Activated T-cell treated with anti-CD3 and anti-CD28 coated beads, Interleukin-2, amount 50 U/mL, for 24 hours (primary cell): ENCODE data around the gene ARHGEF10L.
"Not testable (repeated sequence)": the region's sequence is repeated elsewhere in the genome, so short reads cannot be mapped to it uniquely, and the experiment has no call there.

Experiments
- DNase-seq: peaks from one replicate; pipeline ENCODE4 v3.0.0-alpha.2; 2020
- H3K27ac Mint-ChIP-seq: 2 replicates; pipeline ENCODE4 v1.8.0; 2020; ENCODE audit warnings: mild to moderate bottlenecking, mixed read lengths
- H3K27me3 Mint-ChIP-seq: 2 replicates; pipeline ENCODE4 v1.8.0; 2020; ENCODE audit warnings: mixed read lengths
- H3K36me3 Mint-ChIP-seq: 2 replicates; pipeline ENCODE4 v1.8.0; 2020; ENCODE audit warnings: low read depth, mixed read lengths
- H3K4me1 Mint-ChIP-seq: 2 replicates; pipeline ENCODE4 v1.8.0; 2020; ENCODE audit warnings: low read depth, mixed read lengths
- H3K4me3 Mint-ChIP-seq: 2 replicates; pipeline ENCODE4 v1.8.0; 2020; ENCODE audit warnings: mild to moderate bottlenecking, moderate library complexity, mixed read lengths
- H3K9me3 Mint-ChIP-seq: 2 replicates; pipeline ENCODE4 v1.8.0; 2020; ENCODE audit warnings: mixed read lengths

Gene ARHGEF10L, protein sequence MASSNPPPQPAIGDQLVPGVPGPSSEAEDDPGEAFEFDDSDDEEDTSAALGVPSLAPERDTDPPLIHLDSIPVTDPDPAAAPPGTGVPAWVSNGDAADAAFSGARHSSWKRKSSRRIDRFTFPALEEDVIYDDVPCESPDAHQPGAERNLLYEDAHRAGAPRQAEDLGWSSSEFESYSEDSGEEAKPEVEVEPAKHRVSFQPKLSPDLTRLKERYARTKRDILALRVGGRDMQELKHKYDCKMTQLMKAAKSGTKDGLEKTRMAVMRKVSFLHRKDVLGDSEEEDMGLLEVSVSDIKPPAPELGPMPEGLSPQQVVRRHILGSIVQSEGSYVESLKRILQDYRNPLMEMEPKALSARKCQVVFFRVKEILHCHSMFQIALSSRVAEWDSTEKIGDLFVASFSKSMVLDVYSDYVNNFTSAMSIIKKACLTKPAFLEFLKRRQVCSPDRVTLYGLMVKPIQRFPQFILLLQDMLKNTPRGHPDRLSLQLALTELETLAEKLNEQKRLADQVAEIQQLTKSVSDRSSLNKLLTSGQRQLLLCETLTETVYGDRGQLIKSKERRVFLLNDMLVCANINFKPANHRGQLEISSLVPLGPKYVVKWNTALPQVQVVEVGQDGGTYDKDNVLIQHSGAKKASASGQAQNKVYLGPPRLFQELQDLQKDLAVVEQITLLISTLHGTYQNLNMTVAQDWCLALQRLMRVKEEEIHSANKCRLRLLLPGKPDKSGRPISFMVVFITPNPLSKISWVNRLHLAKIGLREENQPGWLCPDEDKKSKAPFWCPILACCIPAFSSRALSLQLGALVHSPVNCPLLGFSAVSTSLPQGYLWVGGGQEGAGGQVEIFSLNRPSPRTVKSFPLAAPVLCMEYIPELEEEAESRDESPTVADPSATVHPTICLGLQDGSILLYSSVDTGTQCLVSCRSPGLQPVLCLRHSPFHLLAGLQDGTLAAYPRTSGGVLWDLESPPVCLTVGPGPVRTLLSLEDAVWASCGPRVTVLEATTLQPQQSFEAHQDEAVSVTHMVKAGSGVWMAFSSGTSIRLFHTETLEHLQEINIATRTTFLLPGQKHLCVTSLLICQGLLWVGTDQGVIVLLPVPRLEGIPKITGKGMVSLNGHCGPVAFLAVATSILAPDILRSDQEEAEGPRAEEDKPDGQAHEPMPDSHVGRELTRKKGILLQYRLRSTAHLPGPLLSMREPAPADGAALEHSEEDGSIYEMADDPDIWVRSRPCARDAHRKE (N-terminal part only)

DNA sequence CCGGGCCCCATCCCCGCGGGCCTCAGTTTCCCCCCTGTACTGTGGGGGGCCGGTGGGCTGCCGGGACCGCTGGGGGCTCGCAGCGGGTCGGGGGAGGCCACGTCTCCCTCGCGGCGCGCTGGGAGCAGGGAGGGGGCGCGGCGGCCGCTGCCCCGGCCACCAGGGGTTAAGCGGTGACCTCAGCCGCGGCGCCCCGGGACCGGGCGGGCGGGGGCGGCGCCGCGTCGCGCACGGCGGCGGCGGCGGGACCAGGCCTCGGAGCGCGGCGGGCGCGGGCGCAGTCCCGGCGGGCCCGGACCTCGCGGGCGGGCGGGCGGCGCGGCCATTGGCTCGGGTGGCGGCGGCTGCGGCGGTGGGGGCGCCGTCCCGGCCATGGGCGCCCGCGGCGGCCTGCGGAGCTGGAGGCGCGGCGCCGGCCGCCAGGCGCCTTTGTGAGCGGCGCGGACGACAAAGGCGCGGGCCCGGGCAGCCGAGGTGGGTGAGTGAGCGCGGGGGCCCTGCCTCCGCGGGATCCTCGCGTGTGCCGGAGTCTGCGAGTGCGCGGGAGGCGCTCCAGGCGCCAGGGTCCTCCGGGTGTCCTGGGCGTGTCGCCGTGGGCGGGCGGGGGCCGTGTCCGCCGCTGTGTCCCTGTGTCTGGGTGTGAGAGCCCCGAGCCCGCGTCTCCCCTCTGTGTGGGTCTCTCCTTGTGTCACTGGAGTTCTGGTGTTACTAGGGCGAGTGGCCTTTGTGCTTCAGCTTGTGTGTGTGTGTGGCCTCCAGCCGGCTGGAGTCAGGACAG, at the start of gene ARHGEF10L:
TSS of gene ARHGEF10L (plus strand) at position 222 of the 778 bp plus-strand sequence. CDS start 40,898 bp downstream, outside the sequence.
- H3K9me3 Mint-ChIP-seq, result peaks cover 2% of the 10 kb centered on the region
- no peaks in the 10 kb centered on the region for H3K36me3 Mint-ChIP-seq
- peaks cover 5% of the 10 kb centered on the region for H3K4me1 Mint-ChIP-seq
- no peak for DNase-seq
- no peak within 1 kb of the TSS for H3K27ac Mint-ChIP-seq
- H3K27me3 Mint-ChIP-seq, result peaks cover 56% of the 10 kb centered on the region
- peak within 1 kb of the TSS; percentile 38 for H3K4me3 Mint-ChIP-seq

DNA sequence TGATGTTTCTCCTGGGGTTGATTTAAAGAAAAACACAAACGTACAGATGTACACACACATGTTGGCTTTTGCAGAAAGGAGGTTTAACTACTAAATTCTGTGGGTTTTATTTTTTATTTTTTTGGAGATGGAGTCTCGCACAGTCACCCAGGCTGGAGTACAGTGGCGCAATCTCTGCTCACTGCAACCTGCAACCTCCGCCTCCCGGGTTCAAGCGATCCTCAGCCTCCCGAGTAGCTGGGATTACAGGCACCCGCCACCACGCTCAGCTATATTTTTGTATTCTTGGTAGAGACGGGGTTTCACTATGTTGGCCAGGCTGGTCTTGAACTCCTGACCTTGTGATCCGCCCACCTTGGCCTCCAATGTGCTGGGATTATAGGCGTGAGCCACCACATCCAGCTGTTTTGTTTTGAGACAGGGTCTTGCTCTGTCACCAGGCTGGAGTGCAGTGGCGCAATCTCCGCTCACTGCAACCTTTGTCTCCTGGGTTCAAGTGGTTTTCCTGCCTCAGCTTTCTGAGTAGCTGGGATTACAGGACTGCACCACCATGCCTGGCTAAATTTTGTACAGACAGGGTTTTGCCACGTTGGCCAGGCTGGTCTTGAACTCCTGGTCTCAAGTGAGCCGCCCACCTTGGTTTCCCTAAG, 49.6 kb upstream of the ARHGEF10L start:
- not testable (repeated sequence) for H3K27ac Mint-ChIP-seq, DNase-seq, H3K36me3 Mint-ChIP-seq, H3K4me1 Mint-ChIP-seq, H3K4me3 Mint-ChIP-seq, H3K27me3 Mint-ChIP-seq, H3K9me3 Mint-ChIP-seq

DNA sequence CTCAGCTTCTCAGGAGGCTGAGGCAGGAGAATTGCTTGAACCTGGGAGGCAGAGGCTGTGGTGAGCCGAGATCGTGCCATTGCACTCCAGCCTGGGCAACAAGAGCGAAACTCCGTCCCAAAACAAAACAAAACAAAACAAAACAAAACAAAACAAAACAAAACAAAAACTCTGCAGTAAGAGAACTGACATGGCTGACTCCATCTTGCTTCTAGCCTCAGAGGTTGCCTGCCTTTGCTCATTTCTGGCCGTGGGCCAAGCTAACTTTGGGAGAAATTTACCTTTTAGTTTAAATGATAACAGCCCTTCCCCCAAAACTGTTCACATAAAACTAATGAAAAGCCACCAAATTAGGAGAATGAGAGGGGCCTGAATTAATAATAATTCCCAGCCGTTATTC, 48.8 kb upstream of the ARHGEF10L start:
- not testable (repeated sequence) for DNase-seq, H3K4me1 Mint-ChIP-seq

DNA sequence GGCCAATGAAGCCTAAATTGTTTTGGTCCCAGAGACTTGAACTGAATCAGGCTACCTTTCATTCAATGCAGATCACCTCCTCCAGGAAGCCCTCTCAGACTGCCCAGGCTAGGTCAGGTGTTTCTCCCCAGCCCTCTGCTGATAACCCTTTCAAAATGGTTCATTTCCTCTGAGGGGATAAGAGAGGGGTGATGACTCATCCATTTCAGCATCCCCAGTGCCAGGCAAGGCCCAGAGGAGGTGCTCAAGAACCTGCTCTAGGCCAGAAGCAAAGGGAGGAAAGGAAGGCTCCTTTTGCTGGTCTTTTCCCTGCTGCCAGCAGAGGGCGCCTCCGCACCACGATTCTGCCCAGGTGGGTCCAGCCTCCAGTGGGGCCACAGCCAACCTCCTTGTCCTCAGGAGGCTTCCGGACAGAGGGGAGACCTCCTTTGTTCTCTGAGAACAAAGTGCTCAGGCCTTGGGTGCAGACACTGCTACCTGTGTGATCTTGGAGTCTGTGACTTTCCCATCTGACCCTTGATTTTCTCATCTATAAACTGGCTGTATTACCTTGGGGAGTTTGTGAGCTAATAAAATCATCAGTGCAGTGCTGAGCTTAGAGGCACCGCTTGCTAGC, 45.3 kb upstream of the ARHGEF10L start:
- Mint-ChIP-seq H3K9me3 (no peaks in the 10 kb centered on the region), H3K27ac (no peak overlapping the region), H3K36me3 (no peaks in the 10 kb centered on the region), H3K4me1 (no peaks in the 10 kb centered on the region), H3K4me3 (no peak overlapping the region), H3K27me3 (peaks cover 7% of the 10 kb centered on the region)
- DNase-seq, result peak; percentile 75

More for the DNA sequence above, 48.8 kb upstream of the ARHGEF10L start:
- H3K27me3 Mint-ChIP-seq, H3K36me3 Mint-ChIP-seq, H3K9me3 Mint-ChIP-seq, H3K4me3 Mint-ChIP-seq, H3K27ac Mint-ChIP-seq: not testable (repeated sequence)

DNA sequence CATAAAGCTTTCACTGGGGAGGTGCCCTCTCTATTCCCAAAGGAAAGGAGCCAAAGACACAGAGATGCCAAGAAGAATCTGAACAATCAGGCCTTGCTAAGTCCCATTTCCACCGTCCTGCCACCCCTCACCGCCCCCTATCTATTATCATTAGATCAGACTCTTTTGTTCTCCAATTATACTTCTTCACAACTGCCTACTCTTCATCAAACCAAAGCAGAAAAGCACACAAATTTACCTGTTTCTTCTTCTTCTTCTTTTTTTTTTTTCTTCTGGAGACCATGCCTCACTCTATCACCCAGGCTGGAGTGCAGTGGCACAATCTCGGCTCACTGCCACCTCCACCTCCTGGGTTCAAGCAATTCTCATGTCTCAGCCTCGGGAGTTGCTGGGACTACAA, 43.1 kb upstream of the ARHGEF10L start:
- H3K4me1 Mint-ChIP-seq, result no peaks in the 10 kb centered on the region

DNA sequence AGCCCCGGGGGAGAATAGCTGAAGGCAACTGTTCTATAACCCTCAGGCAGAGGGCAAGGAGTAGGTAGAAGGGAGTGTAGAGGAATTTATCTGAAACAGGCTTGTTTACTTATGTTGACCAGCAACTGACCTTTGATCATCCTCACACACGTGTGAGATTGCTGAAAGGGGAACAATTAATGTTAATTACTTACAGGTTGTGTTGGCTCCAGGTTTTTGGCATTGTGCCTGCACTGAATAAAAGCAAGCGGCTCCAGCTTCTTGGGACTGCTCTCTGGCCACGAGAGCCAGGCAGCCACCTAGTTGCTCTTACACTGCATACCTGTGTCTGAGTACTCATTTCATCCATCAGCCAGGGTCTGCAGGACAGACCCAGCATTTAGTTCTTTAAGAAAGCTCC, 41.3 kb upstream of the ARHGEF10L start:
- no peak for DNase-seq
- Mint-ChIP-seq H3K27me3 (peaks cover 19% of the 10 kb centered on the region), H3K4me1 (peaks cover 2% of the 10 kb centered on the region), H3K27ac (no peak overlapping the region), H3K36me3 (no peaks in the 10 kb centered on the region), H3K9me3 (no peaks in the 10 kb centered on the region), H3K4me3 (no peak overlapping the region)

More for the DNA sequence above, 43.1 kb upstream of the ARHGEF10L start:
- no peaks in the 10 kb centered on the region for H3K9me3 Mint-ChIP-seq
- H3K27me3 Mint-ChIP-seq, result peaks cover 7% of the 10 kb centered on the region
- H3K27ac Mint-ChIP-seq, result no peak overlapping the region
- no peaks in the 10 kb centered on the region for H3K36me3 Mint-ChIP-seq
- no peak for DNase-seq
- no peak overlapping the region for H3K4me3 Mint-ChIP-seq

DNA sequence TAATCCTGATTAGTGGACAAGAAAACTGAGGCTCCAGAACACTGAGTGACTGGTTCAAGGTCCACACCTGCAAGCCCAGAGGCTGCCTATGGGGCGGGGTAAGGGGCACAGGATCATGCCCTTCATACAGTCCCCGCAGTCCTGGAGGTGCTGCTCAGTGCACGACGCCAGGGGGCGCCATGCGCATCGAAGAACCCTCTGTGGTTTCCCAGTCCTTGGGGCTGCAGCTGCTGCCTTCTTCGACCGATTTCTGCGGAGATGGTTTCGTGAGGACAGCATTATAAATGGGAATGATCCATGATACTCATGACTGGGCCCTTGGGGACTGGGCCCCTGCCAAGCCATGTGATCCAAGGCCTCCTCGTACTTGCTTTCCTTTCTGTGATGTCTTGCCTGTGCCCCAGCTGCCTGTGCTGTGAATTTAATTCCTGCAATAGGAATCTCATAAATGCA, 37.1 kb upstream of the ARHGEF10L start:
- Mint-ChIP-seq H3K36me3 (no peaks in the 10 kb centered on the region), H3K9me3 (no peaks in the 10 kb centered on the region), H3K4me3 (no peak overlapping the region), H3K27me3 (peaks cover 19% of the 10 kb centered on the region), H3K4me1 (peaks cover 2% of the 10 kb centered on the region), H3K27ac (no peak overlapping the region)
- DNase-seq, result peak; percentile 60

DNA sequence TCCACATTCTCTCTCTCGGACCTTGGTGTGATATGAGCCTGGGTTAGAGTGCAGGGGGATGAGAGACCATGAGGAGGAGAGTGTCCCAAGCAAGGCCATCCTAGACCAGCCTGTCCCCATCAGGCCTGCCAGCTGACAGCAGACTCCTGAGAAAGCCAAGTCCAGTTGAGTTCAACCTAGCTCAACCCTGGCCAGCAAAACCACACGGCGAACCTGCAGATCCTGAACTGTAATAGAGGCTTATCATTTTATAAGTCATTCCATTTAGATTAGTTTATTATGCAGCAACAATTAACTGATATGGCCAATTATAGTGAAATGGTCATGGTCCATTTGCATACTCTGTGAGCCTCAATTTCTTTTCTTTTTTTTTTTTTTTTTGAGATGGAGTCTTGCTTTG, 36.4 kb upstream of the ARHGEF10L start:
- Mint-ChIP-seq H3K4me1 (peaks cover 2% of the 10 kb centered on the region), H3K27me3 (peaks cover 16% of the 10 kb centered on the region), H3K9me3 (no peaks in the 10 kb centered on the region), H3K36me3 (no peaks in the 10 kb centered on the region), H3K4me3 (no peak overlapping the region), H3K27ac (no peak overlapping the region)
- DNase-seq, result no peak

DNA sequence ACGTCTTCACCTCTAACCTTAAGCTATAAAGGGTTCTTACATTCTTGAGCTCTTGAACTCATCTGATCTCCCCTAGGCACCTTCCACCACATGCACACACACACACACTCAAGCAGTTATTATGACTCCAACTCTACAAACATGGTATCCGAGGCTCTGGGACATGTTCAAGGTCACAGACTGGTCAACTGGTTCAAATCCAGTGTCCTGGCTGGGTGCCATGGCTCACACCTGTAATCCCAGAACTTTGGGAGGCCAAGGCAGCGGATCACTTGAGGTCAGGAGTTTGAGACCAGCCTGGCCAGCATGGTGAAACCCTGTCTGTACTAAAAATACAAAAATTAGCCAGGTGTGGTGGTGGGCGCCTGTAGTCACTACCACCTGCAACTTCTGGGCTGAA, 32.3 kb upstream of the ARHGEF10L start:
- H3K27me3 Mint-ChIP-seq, DNase-seq, H3K36me3 Mint-ChIP-seq: not testable (repeated sequence)

DNA sequence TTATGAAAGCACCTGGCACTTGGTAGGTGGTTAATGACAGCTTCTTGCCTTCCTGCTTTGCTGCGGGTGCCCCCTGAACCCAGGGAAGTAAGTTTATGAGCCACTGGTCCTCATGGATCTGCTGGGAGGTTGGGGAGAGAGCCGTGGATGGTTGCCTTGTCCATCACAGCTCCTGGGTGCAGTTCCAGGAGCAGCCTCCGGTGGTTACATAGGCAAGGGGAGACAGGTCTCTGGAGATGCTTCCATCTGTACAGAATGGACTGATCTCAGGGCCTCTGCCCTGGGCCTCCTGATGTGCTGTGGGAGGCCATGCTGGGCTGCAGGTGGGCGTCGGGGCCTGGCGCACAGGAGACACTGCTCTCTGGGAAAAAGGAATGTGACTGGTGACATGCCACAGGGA, 31.6 kb upstream of the ARHGEF10L start:
- Mint-ChIP-seq H3K27ac (no peak overlapping the region), H3K36me3 (no peaks in the 10 kb centered on the region), H3K4me3 (no peak overlapping the region), H3K4me1 (no peaks in the 10 kb centered on the region), H3K27me3 (peaks cover 3% of the 10 kb centered on the region), H3K9me3 (no peaks in the 10 kb centered on the region)
- no peak for DNase-seq

More for the DNA sequence above, 32.3 kb upstream of the ARHGEF10L start:
- not testable (repeated sequence) for H3K27ac Mint-ChIP-seq, H3K4me1 Mint-ChIP-seq, H3K4me3 Mint-ChIP-seq, H3K9me3 Mint-ChIP-seq

DNA sequence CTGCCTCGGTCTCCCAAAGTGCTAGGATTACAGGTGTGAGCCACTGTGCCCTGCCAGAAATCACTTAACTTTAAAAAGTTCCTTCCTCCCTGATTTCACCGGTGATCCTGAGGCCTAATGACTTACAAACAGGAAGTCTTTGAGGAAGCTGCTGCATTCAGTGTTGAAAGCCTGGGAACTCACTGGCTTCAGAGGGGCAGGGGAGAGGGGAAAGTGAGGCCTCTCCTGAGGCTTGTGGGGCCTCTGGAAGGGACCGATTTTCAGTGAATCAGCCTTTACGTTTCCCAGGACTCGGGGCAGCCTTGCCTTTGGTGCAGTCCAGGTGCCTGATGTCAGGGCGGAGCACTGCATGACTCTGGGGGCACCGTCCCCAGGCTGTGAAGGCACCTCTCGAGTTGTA, 30.1 kb upstream of the ARHGEF10L start:
- H3K4me3 Mint-ChIP-seq, result no peak overlapping the region
- H3K27me3 Mint-ChIP-seq, result no peaks in the 10 kb centered on the region
- DNase-seq, result no peak
- H3K9me3 Mint-ChIP-seq, result no peaks in the 10 kb centered on the region
- no peak overlapping the region for H3K27ac Mint-ChIP-seq
- H3K4me1 Mint-ChIP-seq, result no peaks in the 10 kb centered on the region
- H3K36me3 Mint-ChIP-seq, result no peaks in the 10 kb centered on the region

DNA sequence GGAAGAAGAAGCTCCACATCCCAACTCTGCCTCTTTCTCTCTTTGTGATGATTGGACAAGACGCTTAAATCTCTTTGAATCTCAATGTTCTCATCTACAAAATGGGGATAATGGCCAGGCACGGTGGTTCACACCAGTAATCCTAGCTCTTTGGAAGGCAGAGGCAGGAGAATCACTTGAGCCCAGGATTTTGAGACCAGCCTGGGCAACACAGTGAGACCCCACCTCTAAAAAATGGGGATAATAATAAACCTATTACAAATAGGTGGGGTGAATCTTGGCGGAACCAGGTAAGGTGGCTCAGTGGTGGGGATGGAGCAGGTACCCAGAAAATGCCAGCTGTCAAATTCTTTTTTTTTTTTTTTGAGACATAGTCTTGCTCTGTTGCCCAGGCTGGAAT, 29.4 kb upstream of the ARHGEF10L start:
- no peak for DNase-seq
- H3K27ac Mint-ChIP-seq, result no peak overlapping the region
- no peaks in the 10 kb centered on the region for H3K36me3 Mint-ChIP-seq
- H3K4me1 Mint-ChIP-seq, result no peaks in the 10 kb centered on the region
- H3K9me3 Mint-ChIP-seq, result no peaks in the 10 kb centered on the region
- no peak overlapping the region for H3K4me3 Mint-ChIP-seq
- no peaks in the 10 kb centered on the region for H3K27me3 Mint-ChIP-seq

DNA sequence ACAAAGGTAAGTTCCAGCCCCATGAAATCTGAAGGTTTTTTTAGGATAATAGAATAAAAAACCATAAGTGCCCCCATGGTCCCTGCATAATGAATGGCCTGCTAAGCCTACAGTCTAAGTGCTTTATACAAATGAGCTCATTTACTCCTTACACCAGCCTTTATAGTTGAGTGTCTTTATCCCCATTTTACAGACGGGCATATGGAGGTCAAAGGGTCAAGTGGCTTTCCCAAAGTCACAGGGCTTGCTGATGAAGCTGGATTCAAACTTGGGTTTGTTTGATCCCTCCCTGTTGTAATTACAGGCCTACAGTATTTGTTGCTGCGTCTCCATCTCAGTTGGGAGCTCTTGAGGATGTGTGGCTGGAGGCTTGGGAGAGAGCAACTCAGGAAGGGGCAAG, 28.3 kb upstream of the ARHGEF10L start:
- no peak overlapping the region for H3K4me3 Mint-ChIP-seq
- peaks cover 7% of the 10 kb centered on the region for H3K27me3 Mint-ChIP-seq
- no peaks in the 10 kb centered on the region for H3K9me3 Mint-ChIP-seq
- H3K36me3 Mint-ChIP-seq, result no peaks in the 10 kb centered on the region
- no peaks in the 10 kb centered on the region for H3K4me1 Mint-ChIP-seq
- no peak for DNase-seq
- H3K27ac Mint-ChIP-seq, result no peak overlapping the region
